ENCODE measurements around the gene VIM.

Gene VIM

GRCh38 chr10:17213646-17214349 lies 14.2 kb upstream of the VIM start:
- Histone ChIP-seq H3K9me2 (replicated peaks; ENCODE audit: low read depth, low read length) (no peaks in the 10 kb centered on the region), H2AFZ (ENCODE audit: low read length) (no peak overlapping the region), H3K9ac (ENCODE audit: low read depth, low read length, poor library complexity, severe bottlenecking) (peak overlapping the region; percentile 3), H3K4me1 (ENCODE audit: insufficient read depth, low read length, poor library complexity, severe bottlenecking) (peaks cover 67% of the 10 kb centered on the region), H3K36me3 (ENCODE audit: insufficient read depth, low read length) (no peaks in the 10 kb centered on the region), H3K9me3 (ENCODE audit: insufficient read depth, low read depth, low read length) (no peaks in the 10 kb centered on the region), H3K4me3 (ENCODE audit: low read length, poor library complexity, severe bottlenecking) (no peak overlapping the region), H3K27me3 (ENCODE audit: insufficient read depth, low read length, poor library complexity, severe bottlenecking) (no peaks in the 10 kb centered on the region), H4K20me1 (ENCODE audit: insufficient read depth, low read length, poor library complexity, severe bottlenecking) (no peaks in the 10 kb centered on the region), H3F3A (ENCODE audit: low read depth) (peaks cover 18% of the 10 kb centered on the region), H3K79me2 (ENCODE audit: insufficient read depth, low read length) (no peaks in the 10 kb centered on the region), H3K4me2 (ENCODE audit: low read depth, low read length, poor library complexity, severe bottlenecking) (no peak overlapping the region)
- TF ChIP-seq CTCF (conservative IDR thresholded peaks at IDR 0.05; ENCODE audit: low read length): no peak
- TF ChIP-seq EZH2phosphoT487 (IDR thresholded peaks at IDR 0.05; ENCODE audit: borderline replicate concordance): no peak

- Histone ChIP-seq H3K36me3 (ENCODE audit: insufficient read depth, low read length) (no peaks in the 10 kb centered on the region), H3K9me2 (replicated peaks; ENCODE audit: low read depth, low read length) (no peaks in the 10 kb centered on the region), H3F3A (ENCODE audit: low read depth) (peaks cover 18% of the 10 kb centered on the region), H3K27me3 (ENCODE audit: insufficient read depth, low read length, poor library complexity, severe bottlenecking) (no peaks in the 10 kb centered on the region), H3K9ac (ENCODE audit: low read depth, low read length, poor library complexity, severe bottlenecking) (peak overlapping the region; percentile 82), H3K79me2 (ENCODE audit: insufficient read depth, low read length) (no peaks in the 10 kb centered on the region), H3K9me3 (ENCODE audit: insufficient read depth, low read depth, low read length) (no peaks in the 10 kb centered on the region), H2AFZ (ENCODE audit: low read length) (no peak overlapping the region), H3K4me3 (ENCODE audit: low read length, poor library complexity, severe bottlenecking) (no peak overlapping the region), H3K4me2 (ENCODE audit: low read depth, low read length, poor library complexity, severe bottlenecking) (peak overlapping the region; percentile 74), H4K20me1 (ENCODE audit: insufficient read depth, low read length, poor library complexity, severe bottlenecking) (no peaks in the 10 kb centered on the region), H3K4me1 (ENCODE audit: insufficient read depth, low read length, poor library complexity, severe bottlenecking) (peaks cover 66% of the 10 kb centered on the region)
- TF ChIP-seq EZH2phosphoT487 (IDR thresholded peaks at IDR 0.05; ENCODE audit: borderline replicate concordance) (no peak), CTCF (conservative IDR thresholded peaks at IDR 0.05; ENCODE audit: low read length) (no peak)
Observed at GRCh38 chr10:17214526-17214925, 13.5 kb upstream of the VIM start.

GRCh38 chr10:17214971-17215781 lies 12.9 kb upstream of the VIM start:
- no peak overlapping the region for H2AFZ ChIP-seq (ENCODE audit: low read length)
- H3K4me3 ChIP-seq (ENCODE audit: low read length, poor library complexity, severe bottlenecking): peak overlapping the region; percentile 62
- peaks cover 62% of the 10 kb centered on the region for H3K4me1 ChIP-seq (ENCODE audit: insufficient read depth, low read length, poor library complexity, severe bottlenecking)

More at GRCh38 chr10:17214971-17215781, 12.9 kb upstream of the VIM start:
- no peaks in the 10 kb centered on the region for H3K27me3 ChIP-seq (ENCODE audit: insufficient read depth, low read length, poor library complexity, severe bottlenecking)
- H3F3A ChIP-seq (ENCODE audit: low read depth): peaks cover 18% of the 10 kb centered on the region
- H3K79me2 ChIP-seq (ENCODE audit: insufficient read depth, low read length): no peaks in the 10 kb centered on the region
- no peaks in the 10 kb centered on the region for H3K9me2 ChIP-seq (replicated peaks; ENCODE audit: low read depth, low read length)
- H3K36me3 ChIP-seq (ENCODE audit: insufficient read depth, low read length): no peaks in the 10 kb centered on the region
- peak overlapping the region; percentile 82 for H3K9ac ChIP-seq (ENCODE audit: low read depth, low read length, poor library complexity, severe bottlenecking)
- no peak for TF ChIP-seq EZH2phosphoT487 (IDR thresholded peaks at IDR 0.05; ENCODE audit: borderline replicate concordance)
- no peak for TF ChIP-seq CTCF (conservative IDR thresholded peaks at IDR 0.05; ENCODE audit: low read length)
- no peaks in the 10 kb centered on the region for H3K9me3 ChIP-seq (ENCODE audit: insufficient read depth, low read depth, low read length)
- no peaks in the 10 kb centered on the region for H4K20me1 ChIP-seq (ENCODE audit: insufficient read depth, low read length, poor library complexity, severe bottlenecking)
- H3K4me2 ChIP-seq (ENCODE audit: low read depth, low read length, poor library complexity, severe bottlenecking): peak overlapping the region; percentile 74

Data from Loucy (cell line).